Smooth muscle cell of the pulmonary artery (primary cell): ENCODE results near the gene DMGDH. TPM values are rescaled to one million over a fixed set of nuclear protein-coding genes. Genes with fewer than 3 reads are reported as not detected.

Source experiments
- total RNA-seq: library from RNA; depleted of rRNA; stranded (reverse); fragments of >200 nt; gene quantifications from 2 replicates; pipeline ENCODE4 v1.2.3, GENCODE V29; 2014

DMGDH gene
- total RNA-seq, result 1.9 and 2.3 TPM in 2 replicates

DNA sequence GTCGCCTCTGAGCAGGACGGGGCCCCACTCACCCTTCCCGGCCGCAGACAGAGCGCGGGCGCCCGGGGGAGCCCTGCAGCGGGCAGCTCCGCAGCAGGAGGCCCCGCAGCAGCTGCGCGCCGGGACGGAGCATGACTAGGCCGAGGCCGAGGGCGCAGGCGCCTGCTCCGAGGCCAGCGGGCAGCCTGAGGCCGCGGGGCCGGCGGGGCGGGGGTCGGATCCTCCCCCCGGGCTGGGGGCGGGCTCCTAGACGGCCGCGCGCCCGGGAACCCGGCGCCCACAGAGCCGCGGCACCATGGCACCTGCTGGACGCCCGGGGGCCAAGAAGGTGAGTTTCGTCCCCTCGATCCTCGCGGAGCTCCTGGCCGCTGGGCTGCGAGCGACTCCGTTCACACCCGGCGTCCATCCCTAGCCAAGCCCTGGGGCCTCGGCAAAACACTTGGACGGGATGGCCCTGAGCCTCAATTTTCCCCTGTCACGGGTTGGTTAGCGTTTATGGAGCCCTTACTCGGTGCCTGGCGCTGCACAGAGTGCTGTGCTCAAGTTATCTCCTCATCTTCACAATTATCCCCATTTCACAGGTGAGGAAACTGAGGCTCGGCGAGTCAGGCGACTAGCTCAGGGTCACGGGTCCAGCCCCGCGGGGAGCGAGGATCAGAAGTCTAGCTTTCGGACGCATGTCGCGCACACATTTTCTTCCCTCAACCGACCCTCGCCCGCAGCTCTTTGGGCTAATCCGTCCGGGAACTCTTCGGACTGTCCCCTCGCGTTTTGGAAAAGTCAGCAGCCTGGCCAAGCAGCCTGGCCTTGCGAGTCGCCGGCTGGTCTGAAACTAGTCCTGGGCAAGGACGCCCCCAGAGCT lies at the start of gene DMGDH, which contains the start of gene BHMT2:
DMGDH (minus strand) TSS at position 187 of the 862 bp plus-strand sequence; CDS start at position 133, 54 bp downstream.
BHMT2 (plus strand) TSS at position 280 of the 862 bp plus-strand sequence; CDS start at position 296, 16 bp downstream.

DNA sequence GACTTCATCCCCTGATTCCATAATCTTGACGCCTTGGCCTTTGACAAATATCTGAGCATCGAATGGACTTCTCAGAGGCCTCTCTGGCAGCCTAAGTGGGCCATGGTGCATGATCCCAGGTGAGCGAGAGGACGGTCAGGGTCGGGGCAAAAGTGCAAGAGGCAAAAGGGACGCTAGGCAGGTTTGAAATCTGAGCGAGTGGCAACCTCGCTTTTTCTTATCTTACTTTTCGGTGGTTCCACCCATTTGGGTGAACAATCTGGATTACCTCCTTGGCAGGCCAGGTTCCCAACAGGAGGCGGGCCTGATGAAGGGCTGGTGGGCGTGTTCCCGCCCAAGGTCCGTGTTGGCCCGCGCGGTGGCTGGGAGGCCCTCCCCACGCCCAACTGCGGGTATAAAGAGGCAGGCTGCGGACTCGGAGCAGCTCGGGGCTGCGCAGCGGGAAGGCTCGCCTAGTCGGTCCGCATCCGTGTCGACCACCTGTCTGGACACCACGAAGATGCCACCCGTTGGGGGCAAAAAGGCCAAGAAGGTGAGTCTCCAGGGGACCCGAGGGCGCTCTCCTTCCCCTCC lies 42.0 kb upstream of the DMGDH start, which contains the start of gene BHMT:
BHMT (plus strand) TSS at position 423 of the 573 bp plus-strand sequence; CDS start at position 500, 77 bp downstream.

DNA sequence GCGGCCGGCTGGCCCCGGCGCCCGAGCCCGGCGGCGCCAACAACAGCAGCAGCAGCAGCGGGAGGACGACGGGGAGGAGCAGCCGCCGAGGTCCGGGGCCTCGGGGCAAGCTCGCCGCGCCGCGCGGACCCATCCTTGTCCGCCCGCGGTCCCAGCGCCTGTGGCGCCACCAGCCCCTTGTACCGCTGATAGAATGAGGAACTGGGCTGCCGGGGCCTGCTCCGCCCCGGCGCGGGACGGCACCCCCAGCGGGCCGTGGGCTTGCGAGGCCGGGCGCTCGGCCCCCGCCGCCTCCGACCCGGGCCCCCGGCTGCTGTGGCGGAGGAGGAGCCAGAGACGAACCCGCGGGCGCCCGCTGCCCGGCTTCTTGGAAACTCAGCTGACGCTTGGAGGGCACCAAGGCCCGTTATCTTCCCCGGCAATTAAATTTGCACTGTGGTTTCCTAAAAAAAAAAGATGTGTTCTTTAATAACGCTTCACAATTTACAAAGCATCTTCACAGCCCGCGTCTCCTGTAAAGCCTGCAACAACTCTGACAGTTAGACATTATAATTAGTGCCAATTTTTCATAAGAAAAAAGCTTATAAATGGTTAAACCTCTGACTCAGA lies 84.3 kb downstream of the DMGDH start, which contains the start of gene ARSB:
ARSB (minus strand) TSS at position 195 of the 609 bp plus-strand sequence; CDS start at position 133, 62 bp downstream.

Other genes starting within 250 kb of the DMGDH start
- gene ARSB, start 84.4 kb downstream of the DMGDH start, total RNA-seq, result 37.1 and 43.7 TPM in 2 replicates
- gene BHMT2, start 93 bp upstream of the DMGDH start, total RNA-seq, result 3.1 and 6.4 TPM in 2 replicates
- gene BHMT, start 42.1 kb upstream of the DMGDH start, total RNA-seq, result not detected in 2 replicates
- 16.5 and 18.2 TPM in 2 replicates for gene JMY, start 166.5 kb upstream of the DMGDH start, total RNA-seq